ENCODE results near the gene FBXL7.

The FBXL7 gene

GRCh38 chr5:15614679-15615078 lies 114.7 kb downstream of the FBXL7 start:
- no peak for DNase-seq (ENCODE audit: low read depth in 2 of 2)

- no peak for DNase-seq (ENCODE audit: low read depth in 2 of 2)
Measured at GRCh38 chr5:15615859-15616258, 115.9 kb downstream of the FBXL7 start.

DNA sequence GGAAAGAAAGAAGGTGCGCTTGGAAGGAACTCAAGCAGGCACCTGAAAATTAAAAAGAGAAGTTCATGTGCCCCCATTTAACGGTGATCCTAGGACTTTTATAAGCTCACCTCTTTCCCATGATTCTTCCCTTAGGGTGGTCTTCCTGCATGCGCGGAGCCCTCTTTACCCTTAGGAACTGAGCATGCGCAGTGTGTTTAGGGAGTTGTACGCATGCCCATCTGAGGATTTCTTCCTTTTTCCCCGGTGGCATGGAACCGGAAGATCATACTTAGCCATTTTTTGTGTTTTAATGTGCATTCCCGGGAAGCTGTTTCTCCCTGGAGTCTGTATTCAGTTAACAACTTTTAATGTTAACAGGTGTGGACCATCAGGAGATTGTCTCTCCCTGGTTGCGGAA lies 119.0 kb downstream of the FBXL7 start:
- no peak for DNase-seq (ENCODE audit: low read depth in 2 of 2)

DNA sequence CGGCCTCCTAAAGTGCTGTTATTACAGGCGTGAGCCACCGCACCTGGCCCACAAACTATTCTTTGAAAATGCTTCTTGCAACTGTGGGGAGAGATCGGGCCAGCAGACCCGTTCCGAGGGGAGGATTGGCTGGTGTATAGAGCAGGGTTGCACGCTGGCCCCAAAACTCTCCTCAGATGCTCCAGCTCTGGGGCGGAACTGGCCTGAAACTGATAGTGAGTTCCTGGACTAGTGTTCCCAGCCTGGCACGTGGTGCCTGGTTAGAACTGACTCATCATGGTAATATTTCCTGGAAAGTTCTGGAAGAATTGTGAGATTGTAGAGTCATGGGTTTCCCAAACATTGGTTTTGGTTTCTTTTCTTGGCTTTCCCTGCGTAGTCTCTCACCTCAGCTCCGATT lies 120.5 kb downstream of the FBXL7 start:
- DNase-seq (ENCODE audit: low read depth in 2 of 2), result no peak

GRCh38 chr5:15621094-15621493 lies 121.1 kb downstream of the FBXL7 start:
- DNase-seq (ENCODE audit: low read depth in 2 of 2), result no peak

DNA sequence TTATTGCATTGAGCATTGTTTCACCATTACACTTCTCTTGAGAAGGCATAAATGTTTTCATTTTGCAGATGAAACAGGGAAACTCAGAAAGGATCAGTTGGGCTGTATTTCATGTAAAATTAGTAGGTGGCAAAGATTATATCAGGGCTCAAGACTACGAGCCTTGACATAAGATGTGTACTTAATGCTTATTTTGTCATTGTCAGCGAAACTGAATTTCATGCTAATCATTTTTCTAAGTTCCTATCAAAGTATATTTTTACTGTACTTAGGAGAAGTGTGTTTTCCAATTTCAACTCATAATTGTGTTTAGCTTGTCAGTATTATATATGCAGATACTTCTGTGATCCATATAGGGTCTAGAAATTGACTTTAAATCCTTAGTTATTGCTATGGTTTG lies 123.8 kb downstream of the FBXL7 start:
- no peak for DNase-seq (ENCODE audit: low read depth in 2 of 2)

DNA sequence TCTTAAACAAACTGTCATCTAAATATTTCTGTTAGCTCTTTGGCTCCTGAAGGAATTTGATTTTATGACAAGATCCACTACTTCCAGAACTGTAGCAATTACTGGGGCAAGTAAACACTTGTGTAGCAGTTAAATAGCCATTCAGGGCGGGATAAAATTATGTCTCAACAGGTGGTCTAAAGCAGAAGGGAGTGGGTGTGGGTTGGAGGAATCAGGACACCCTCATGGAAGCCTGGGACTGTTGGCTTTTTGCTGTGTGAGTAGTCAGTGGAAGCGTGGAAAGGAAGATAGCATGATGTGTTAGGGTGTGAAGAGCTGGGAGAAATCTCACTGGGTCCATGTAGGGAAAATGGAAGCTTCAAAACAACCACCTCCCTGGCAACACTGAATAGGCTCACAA lies 127.1 kb downstream of the FBXL7 start:
- no peak for DNase-seq (ENCODE audit: low read depth in 2 of 2)

DNA sequence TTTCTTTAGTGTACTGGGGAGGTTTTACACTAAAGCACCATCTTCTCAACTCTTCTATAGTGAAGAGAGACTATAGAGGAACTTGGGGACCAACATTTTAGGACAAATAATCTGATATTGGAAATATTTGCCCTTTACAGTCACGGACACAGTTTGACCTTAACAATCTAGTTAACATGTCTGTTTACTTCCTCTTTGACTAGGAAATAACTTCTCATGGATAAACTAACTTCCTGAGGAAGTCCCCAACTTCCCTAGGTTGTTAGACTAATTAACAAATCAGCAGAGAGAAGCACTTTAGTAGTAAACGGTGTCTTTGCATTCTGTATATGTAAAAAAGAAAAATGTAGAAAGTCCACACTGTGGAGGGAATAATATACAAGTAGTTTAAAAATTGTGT lies 127.7 kb downstream of the FBXL7 start:
- DNase-seq (ENCODE audit: low read depth in 2 of 2), result no peak

- DNase-seq (ENCODE audit: low read depth in 2 of 2), result no peak
Measured at GRCh38 chr5:15630441-15630840, 130.5 kb downstream of the FBXL7 start.

- DNase-seq (ENCODE audit: low read depth in 2 of 2), result no peak
Measured at GRCh38 chr5:15634591-15635288, 134.8 kb downstream of the FBXL7 start.

- DNase-seq (ENCODE audit: low read depth in 2 of 2), result no peak
Measured at GRCh38 chr5:15635289-15635616, 135.3 kb downstream of the FBXL7 start.

- DNase-seq (ENCODE audit: low read depth in 2 of 2), result no peak
Measured at GRCh38 chr5:15637345-15637744, 137.4 kb downstream of the FBXL7 start.

- no peak for DNase-seq (ENCODE audit: low read depth in 2 of 2)
Measured at GRCh38 chr5:15637886-15638285, 137.9 kb downstream of the FBXL7 start.

DNA sequence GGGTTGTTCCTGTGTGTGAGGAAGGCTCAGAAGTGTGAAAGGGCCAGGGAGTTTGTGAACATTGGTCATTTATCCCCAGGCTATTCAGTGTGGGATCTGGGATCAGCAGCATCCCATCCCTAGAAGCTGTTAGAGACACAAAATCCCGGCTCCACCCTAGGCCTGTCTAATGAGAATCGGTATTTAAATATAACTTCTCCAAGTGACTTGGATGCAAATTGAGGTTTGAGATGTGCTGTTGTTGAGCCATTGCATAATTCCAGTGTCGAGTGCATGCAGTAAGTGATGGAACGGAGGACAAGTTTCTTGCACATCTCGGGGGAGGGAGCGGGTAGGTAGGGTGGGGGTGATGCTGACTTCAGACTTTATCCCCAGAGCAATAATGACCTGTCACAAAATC lies 138.3 kb downstream of the FBXL7 start:
- DNase-seq (ENCODE audit: low read depth in 2 of 2), result no peak

- DNase-seq (ENCODE audit: low read depth in 2 of 2), result no peak
Measured at GRCh38 chr5:15639288-15639687, 139.3 kb downstream of the FBXL7 start.

- DNase-seq (ENCODE audit: low read depth in 2 of 2), result no peak
Measured at GRCh38 chr5:15640116-15640515, 140.1 kb downstream of the FBXL7 start.

GRCh38 chr5:15643731-15644130 lies 143.8 kb downstream of the FBXL7 start:
- no peak for DNase-seq (ENCODE audit: low read depth in 2 of 2)

DNA sequence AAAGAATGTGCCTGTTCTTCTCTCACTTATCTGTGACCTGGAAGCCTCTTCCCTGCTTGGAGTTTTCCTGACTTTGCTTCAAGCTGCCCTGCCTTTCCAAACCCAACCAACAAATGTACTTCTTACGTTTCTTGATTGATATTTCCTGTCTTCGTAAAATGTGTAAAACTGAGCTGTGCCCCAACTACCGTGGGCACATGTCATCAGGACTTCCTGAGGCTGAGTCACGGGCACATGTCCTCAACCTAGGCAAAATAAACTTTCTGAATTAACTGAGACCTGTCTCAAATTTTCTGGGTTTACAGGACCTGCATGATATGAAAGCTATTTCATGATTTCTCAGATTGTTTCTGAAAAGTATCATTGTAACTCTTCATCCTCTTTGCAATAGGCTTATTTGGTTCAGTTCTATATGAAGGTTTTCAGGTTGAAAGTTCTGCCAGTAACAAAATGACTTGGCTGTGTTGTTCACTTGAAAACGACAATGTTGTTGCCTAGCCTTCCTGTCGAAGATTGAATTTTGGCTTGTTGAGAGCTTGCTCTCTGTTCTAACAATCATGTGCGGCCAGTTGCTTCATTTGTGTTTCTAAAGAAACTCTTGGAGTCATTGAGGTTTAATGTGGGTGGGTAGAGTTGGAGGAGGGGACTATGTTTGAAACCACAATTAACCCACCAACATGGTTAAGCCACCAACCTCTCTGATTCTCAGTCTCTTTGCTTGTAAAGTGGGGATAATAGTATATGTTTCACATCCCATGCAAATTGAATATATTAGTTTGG lies 145.6 kb downstream of the FBXL7 start:
- no peak for DNase-seq (ENCODE audit: low read depth in 2 of 2)

DNA sequence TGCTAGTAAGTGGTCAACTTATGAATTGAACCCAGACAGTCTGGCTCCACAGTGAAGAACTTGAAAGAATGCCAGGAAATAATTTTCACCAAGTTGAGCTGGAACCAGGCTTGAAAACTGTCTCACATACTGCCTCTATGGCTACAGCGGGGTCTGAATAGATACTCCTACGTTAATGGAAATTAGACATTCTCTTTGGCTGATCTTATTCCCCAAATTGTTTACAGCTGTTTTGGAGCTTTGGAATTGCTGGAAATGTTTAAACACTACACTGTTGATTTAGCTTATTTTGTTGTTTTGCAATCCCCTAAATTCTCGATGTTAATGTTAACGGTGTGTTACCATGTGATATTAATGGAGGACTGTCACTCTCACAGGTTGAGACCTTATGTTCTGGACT lies 146.4 kb downstream of the FBXL7 start:
- no peak for DNase-seq (ENCODE audit: low read depth in 2 of 2)

- DNase-seq (ENCODE audit: low read depth in 2 of 2), result no peak
Measured at GRCh38 chr5:15647251-15647650, 147.3 kb downstream of the FBXL7 start.

DNA sequence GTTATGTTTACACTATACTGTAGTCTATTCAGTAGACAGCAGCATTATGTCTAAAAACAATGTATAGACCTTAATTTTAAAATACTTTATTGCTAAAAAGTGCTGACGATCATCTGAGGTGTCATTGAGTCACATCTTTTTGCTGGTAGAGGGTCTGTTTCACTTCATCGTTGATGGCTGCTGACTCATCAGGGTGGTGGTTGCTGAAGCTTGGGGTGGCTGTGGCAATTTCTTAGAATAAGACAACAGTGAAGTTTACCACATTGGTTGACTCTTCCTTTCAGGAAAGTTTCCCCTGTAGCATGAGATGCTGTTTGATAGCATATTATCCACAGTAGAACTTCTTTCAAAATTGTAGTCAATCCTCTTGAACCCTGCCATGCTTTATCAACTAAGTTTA lies 150.3 kb downstream of the FBXL7 start:
- DNase-seq (ENCODE audit: low read depth in 2 of 2), result no peak

GRCh38 chr5:15654779-15655178 lies 154.8 kb downstream of the FBXL7 start:
- DNase-seq (ENCODE audit: low read depth in 2 of 2), result no peak

DNA sequence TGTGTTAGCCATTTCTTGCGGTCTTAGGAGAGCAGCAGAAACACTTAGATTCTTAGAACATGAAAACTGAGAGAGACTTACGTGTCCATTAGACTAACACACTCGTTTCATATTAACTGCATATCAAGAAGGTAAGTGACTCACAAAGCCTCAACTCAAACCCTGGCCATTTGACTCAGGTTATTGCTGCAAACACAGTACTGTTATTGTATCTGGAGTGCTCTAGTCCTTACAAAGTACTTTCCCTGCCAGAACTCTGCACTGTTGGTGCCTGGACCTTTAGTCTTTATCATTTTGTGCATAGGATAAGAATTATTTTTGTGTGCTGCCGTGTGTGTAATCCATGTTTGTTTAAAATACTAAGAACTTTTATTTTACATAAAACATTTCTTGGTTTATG lies 155.7 kb downstream of the FBXL7 start:
- no peak for DNase-seq (ENCODE audit: low read depth in 2 of 2)

DNA sequence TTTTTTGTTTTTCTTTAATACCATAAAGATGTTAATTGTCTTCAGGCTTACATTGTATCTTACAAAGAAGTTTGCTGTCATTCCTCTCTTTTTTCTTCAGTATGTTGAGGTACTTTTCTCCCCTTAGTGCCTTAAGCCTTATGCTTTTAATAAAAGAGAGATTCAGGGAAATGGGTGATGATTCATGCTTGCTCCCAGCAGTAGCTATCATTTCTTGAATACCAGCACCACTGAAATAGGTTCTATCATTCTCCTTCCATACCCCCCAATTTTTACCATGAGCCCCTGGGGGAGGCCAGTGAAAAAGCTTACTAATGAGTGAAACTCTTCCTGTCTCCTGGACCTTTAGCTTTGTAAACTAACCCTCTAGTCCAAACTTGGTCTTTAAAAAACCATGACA lies 165.0 kb downstream of the FBXL7 start:
- DNase-seq (ENCODE audit: low read depth in 2 of 2), result no peak

Data from stimulated activated CD8-positive, alpha-beta memory T cell treated with anti-CD3 and anti-CD28 coated beads, Interleukin-15, amount 100 ng/mL, for 48 hours (primary cell).